Loucy (cell line): ENCODE results near the gene P2RX4.

Experiments used
- H2AFZ ChIP-seq: fragments of 200-600 bp; sonication (generic); 2 replicates; pipeline ENCODE4 v1.6.0; 2016; ENCODE audit warnings: antibody characterized with exemption, mild to moderate bottlenecking, low read length, moderate library complexity
- H3F3A ChIP-seq: fragments of 200-600 bp; 2 replicates; pipeline ENCODE4 v1.6.0; 2016; ENCODE audit warnings: antibody characterized with exemption, low read depth, mild to moderate bottlenecking
- H3K27me3 ChIP-seq: fragments of 200-600 bp; sonication (generic); 2 replicates; pipeline ENCODE4 v1.6.1; 2014; ENCODE audit warnings: low read length, mild to moderate bottlenecking; ENCODE audit not compliant: insufficient read depth, poor library complexity, severe bottlenecking
- H3K36me3 ChIP-seq: fragments of 200-600 bp; sonication (generic); 2 replicates; pipeline ENCODE4 v1.6.1; 2016; ENCODE audit warnings: low read length; ENCODE audit not compliant: insufficient read depth
- H3K4me1 ChIP-seq: fragments of 200-600 bp; sonication (generic); 2 replicates; pipeline ENCODE4 v1.5.1; 2014; ENCODE audit warnings: low read length, mild to moderate bottlenecking; ENCODE audit not compliant: insufficient read depth, poor library complexity, severe bottlenecking
- H3K4me2 ChIP-seq: fragments of 200-600 bp; sonication (generic); 2 replicates; pipeline ENCODE4 v1.6.0; 2014; ENCODE audit warnings: antibody characterized with exemption, low read length, low read depth, mild to moderate bottlenecking; ENCODE audit not compliant: poor library complexity, severe bottlenecking
- H3K4me3 ChIP-seq: fragments of 200-600 bp; sonication (generic); 2 replicates; pipeline ENCODE4 v1.5.1; 2014; ENCODE audit warnings: low read length, mild to moderate bottlenecking, mixed read lengths; ENCODE audit not compliant: poor library complexity, severe bottlenecking
- H3K79me2 ChIP-seq: fragments of 200-600 bp; sonication (generic); 2 replicates; pipeline ENCODE4 v1.6.1; 2014; ENCODE audit warnings: low read length; ENCODE audit not compliant: insufficient read depth
- H3K9ac ChIP-seq: fragments of 200-600 bp; sonication (generic); 2 replicates; pipeline ENCODE4 v1.6.0; 2014; ENCODE audit warnings: mild to moderate bottlenecking, low read depth, low read length, moderate library complexity; ENCODE audit not compliant: poor library complexity, severe bottlenecking
- H3K9me2 ChIP-seq: fragments of 200-600 bp; sonication (generic); replicated peaks from 2 replicates; pipeline ENCODE4 v1.6.1; 2016; ENCODE audit warnings: low read depth, low read length, mixed read lengths
- H3K9me3 ChIP-seq: fragments of 200-600 bp; sonication (generic); 2 replicates; pipeline ENCODE4 v1.6.1; 2014; ENCODE audit warnings: mild to moderate bottlenecking, antibody characterized with exemption, low read length, low read depth; ENCODE audit not compliant: insufficient read depth
- H4K20me1 ChIP-seq: fragments of 200-600 bp; sonication (generic); 2 replicates; pipeline ENCODE4 v1.6.0; 2014; ENCODE audit warnings: antibody characterized with exemption, low read length, mild to moderate bottlenecking; ENCODE audit not compliant: insufficient read depth, poor library complexity, severe bottlenecking
- EZH2phosphoT487 ChIP-seq: fragments of 200-600 bp; IDR thresholded peaks from 2 replicates; pipeline ENCODE4 v1.6.1; 2018; ENCODE audit warnings: antibody characterized with exemption, mild to moderate bottlenecking, moderate library complexity, borderline replicate concordance
- TF ChIP-seq, protein P1 (sequence below): fragments of 200-600 bp; sonication (generic); conservative IDR thresholded peaks from 2 replicates; pipeline ENCODE4 v1.5.1; 2014; ENCODE audit warnings: mild to moderate bottlenecking, antibody characterized with exemption, low read length

Gene P2RX4

GRCh38 chr12:121238604-121239350 is 28.8 kb downstream of the P2RX4 start:
- no peaks in the 10 kb centered on the region for H3K79me2 ChIP-seq
- H3K27me3 ChIP-seq: no peaks in the 10 kb centered on the region
- H4K20me1 ChIP-seq: no peaks in the 10 kb centered on the region
- H3K4me1 ChIP-seq: peaks cover 40% of the 10 kb centered on the region
- no peaks in the 10 kb centered on the region for H3K9me2 ChIP-seq
- peak overlapping the region; percentile 60 for H3K4me3 ChIP-seq
- H3F3A ChIP-seq: no peaks in the 10 kb centered on the region
- no peaks in the 10 kb centered on the region for H3K9me3 ChIP-seq
- H3K9ac ChIP-seq: peak overlapping the region; percentile 76
- H3K36me3 ChIP-seq: no peaks in the 10 kb centered on the region
- peak overlapping the region; percentile 80 for H3K4me2 ChIP-seq
- H2AFZ ChIP-seq: peak overlapping the region; percentile 64; the same call in 1 of the 2 replicates
- TF ChIP-seq EZH2phosphoT487: no peak
- TF ChIP-seq, protein P1, sequence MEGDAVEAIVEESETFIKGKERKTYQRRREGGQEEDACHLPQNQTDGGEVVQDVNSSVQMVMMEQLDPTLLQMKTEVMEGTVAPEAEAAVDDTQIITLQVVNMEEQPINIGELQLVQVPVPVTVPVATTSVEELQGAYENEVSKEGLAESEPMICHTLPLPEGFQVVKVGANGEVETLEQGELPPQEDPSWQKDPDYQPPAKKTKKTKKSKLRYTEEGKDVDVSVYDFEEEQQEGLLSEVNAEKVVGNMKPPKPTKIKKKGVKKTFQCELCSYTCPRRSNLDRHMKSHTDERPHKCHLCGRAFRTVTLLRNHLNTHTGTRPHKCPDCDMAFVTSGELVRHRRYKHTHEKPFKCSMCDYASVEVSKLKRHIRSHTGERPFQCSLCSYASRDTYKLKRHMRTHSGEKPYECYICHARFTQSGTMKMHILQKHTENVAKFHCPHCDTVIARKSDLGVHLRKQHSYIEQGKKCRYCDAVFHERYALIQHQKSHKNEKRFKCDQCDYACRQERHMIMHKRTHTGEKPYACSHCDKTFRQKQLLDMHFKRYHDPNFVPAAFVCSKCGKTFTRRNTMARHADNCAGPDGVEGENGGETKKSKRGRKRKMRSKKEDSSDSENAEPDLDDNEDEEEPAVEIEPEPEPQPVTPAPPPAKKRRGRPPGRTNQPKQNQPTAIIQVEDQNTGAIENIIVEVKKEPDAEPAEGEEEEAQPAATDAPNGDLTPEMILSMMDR: no peak

DNA sequence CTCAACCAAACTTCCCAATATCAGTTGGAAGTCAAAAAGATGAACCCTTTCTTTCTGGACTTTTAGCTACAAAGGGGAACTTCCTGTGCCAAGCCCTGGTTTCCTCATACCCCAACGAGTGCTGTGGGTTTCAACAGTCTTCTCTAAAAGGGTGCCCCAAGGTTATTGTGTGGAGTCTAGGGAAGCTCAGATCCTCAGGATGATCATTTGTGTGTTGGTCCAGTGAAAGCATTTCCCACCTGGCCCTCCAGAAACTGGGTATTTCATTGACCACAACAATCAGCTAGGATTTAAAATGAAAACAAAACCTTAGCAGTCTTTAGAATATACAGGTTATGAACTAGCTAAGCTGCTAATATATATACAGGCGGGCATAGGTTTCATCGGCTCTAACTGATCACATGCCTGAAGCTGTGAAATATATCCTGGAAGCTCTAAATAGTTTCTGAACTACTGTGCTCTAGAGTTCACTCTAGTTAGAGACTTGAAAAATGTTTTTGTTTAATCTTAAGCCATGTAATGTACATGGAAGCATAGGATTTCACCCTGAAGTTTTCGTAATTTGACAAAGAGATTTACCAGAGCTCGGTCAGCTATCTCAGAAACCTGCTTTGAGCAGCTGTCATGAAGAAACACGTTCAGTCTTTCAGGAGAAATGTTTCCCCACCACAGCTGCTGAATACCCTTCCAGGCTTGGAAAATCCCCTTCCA is 29.6 kb downstream of the P2RX4 start:
- Histone ChIP-seq H3K4me3 (peak overlapping the region; percentile 60), H3K79me2 (no peaks in the 10 kb centered on the region), H2AFZ (peak overlapping the region; percentile 11; the same call in 1 of the 2 replicates), H3K27me3 (no peaks in the 10 kb centered on the region), H3K36me3 (no peaks in the 10 kb centered on the region), H4K20me1 (no peaks in the 10 kb centered on the region), H3K4me2 (peak overlapping the region; percentile 80), H3K9ac (peak overlapping the region; percentile 76), H3F3A (no peaks in the 10 kb centered on the region), H3K4me1 (peaks cover 40% of the 10 kb centered on the region), H3K9me2 (no peaks in the 10 kb centered on the region), H3K9me3 (no peaks in the 10 kb centered on the region)
- TF ChIP-seq, protein P1: no peak
- no peak for TF ChIP-seq EZH2phosphoT487

DNA sequence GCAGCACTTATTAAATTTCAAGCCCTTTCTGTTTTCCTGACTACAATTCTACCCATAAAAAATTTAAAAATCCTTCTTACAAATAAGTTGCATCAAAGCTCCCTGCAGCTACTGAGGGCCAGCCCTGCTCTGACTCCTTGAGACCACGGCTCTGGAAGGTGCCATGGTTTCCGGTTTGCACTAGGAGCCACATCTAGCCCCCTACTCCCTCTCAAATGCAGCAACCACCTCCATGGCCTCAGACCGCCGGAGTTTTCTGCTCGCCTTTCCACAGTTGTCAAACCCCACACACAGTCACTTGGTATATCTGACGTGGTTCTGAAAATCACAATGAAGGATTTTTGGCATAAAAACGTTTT is 30.1 kb downstream of the P2RX4 start:
- Histone ChIP-seq H3K79me2 (no peaks in the 10 kb centered on the region), H3K4me3 (no peak overlapping the region), H3K4me2 (peak overlapping the region; percentile 80), H3K27me3 (no peaks in the 10 kb centered on the region), H3K9me3 (no peaks in the 10 kb centered on the region), H3K9me2 (no peaks in the 10 kb centered on the region), H3K9ac (peak overlapping the region; percentile 76), H3K36me3 (no peaks in the 10 kb centered on the region), H3K4me1 (peaks cover 40% of the 10 kb centered on the region), H2AFZ (no peak overlapping the region), H3F3A (no peaks in the 10 kb centered on the region), H4K20me1 (no peaks in the 10 kb centered on the region)
- TF ChIP-seq EZH2phosphoT487: no peak
- TF ChIP-seq, protein P1: no peak
